SKM-1 (cell line): ENCODE data around the gene VSX1.

Experiments
- DNase-seq: peaks from one replicate; lab custom pipeline; 2025; ENCODE audit not compliant: unreplicated experiment; lab: John Stamatoyannopoulos, UW

Gene VSX1

GRCh38 chr20:25066386-25066785 lies 15.6 kb downstream of the VSX1 start:
- no peak for DNase-seq

- DNase-seq: no peak
Observed at GRCh38 chr20:25065625-25066338, 16.2 kb downstream of the VSX1 start.

GRCh38 chr20:25065072-25065624 lies 16.8 kb downstream of the VSX1 start:
- DNase-seq: no peak

- DNase-seq: no peak
Observed at GRCh38 chr20:25064561-25065071, 17.3 kb downstream of the VSX1 start.

GRCh38 chr20:25063981-25064380 lies 18.0 kb downstream of the VSX1 start:
- DNase-seq: no peak

GRCh38 chr20:25063546-25063945 lies 18.4 kb downstream of the VSX1 start:
- no peak for DNase-seq

- no peak for DNase-seq
Observed at GRCh38 chr20:25062841-25063240, 19.1 kb downstream of the VSX1 start.

GRCh38 chr20:25061821-25062530 lies 20.0 kb downstream of the VSX1 start:
- DNase-seq: no peak

- no peak for DNase-seq
Observed at GRCh38 chr20:25061103-25061799, 20.7 kb downstream of the VSX1 start.

- no peak for DNase-seq
Observed at GRCh38 chr20:25059866-25060465, 22.0 kb downstream of the VSX1 start.

- no peak for DNase-seq
Observed at GRCh38 chr20:25058847-25059810, 22.8 kb downstream of the VSX1 start.

- DNase-seq: no peak
Observed at GRCh38 chr20:25058051-25058846, 23.7 kb downstream of the VSX1 start, which contains the start of gene ACSS1. Gene ACSS1, minus strand, starts transcription at chr20:25058139. Its CDS starts 37 bp downstream, at chr20:25058102.

GRCh38 chr20:25057234-25058050 lies 24.5 kb downstream of the VSX1 start:
- DNase-seq: no peak

- no peak for DNase-seq
Observed at GRCh38 chr20:25056690-25057233, 25.2 kb downstream of the VSX1 start.

- no peak for DNase-seq
Observed at GRCh38 chr20:25055711-25056495, 26.0 kb downstream of the VSX1 start.

- no peak for DNase-seq
Observed at GRCh38 chr20:25054995-25055629, 26.8 kb downstream of the VSX1 start.
